Germinal center (tissue), 1 donor: Measurements from ENCODE around the gene PHC3.

Experiments
- DNase-seq: peaks from one replicate; pipeline ENCODE4 v3.0.0; 2012; ENCODE audit warnings: mixed read lengths, low spot score

Gene PHC3

GRCh38 chr3:170180079-170180907 is 1.2 kb downstream of the PHC3 start:
- peak; percentile 20 for DNase-seq

GRCh38 chr3:170179432-170179831 is 2.1 kb downstream of the PHC3 start:
- no peak for DNase-seq

DNA sequence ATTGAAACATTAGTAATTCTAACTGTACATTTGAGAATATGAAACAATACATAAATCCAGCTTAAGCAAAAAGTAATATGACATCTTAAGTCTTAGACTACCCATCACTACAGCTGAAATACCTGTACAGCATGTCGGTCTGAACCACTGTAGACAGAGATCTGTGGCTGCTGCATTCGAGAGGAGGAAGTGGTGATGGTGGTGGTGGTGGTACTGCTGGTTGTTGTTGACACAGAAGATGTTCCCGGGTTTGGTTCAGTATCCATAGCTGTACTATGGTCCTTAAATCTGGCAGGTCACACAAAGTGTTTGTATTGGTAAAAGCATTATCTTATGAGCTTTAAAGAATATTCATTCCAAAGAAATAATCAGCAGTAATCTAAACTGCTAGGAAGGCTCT is 2.9 kb downstream of the PHC3 start:
- DNase-seq = no peak

GRCh38 chr3:170171563-170171962 is 10.0 kb downstream of the PHC3 start:
- DNase-seq = no peak

DNA sequence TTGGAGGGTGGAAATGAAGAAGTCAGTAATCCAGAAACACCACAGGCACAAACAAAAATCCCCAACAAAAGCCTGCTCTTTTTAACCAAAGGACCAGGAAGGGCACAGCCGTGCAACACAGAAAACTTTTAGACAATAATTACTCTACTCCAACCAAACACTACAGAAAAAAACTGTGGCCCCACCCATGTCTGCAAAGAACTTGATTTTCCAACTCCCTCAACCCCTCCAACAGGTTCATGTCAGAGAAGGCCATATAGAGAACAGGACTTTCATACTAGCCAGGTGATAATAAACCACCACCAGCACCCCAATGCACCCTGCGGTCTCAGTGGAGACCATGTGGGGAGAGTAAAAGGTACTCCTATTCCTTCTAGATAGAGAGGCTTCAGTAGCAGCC is 16.8 kb downstream of the PHC3 start:
- no peak for DNase-seq

- no peak for DNase-seq
These were observed 17.4 kb downstream of the PHC3 start for GRCh38 chr3:170163956-170164645.

DNA sequence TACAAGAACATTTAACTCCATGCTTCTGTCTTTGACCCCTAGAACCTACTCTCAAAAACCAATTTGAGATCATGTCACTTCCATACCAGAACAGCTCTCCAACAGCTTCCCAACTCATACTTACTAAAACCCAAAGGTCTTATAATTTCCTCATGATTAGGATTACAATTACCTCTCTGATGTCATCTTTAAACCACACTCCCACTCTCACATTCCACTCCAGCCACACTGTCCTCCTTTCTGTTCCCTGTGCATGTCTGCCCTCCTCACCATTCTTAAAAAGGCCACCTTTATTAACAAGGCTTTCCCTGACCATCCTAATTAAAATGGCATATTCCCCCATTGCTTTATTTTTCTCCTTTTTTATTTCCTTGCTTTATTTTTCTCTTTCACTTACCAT is 18.9 kb downstream of the PHC3 start:
- no peak for DNase-seq

DNA sequence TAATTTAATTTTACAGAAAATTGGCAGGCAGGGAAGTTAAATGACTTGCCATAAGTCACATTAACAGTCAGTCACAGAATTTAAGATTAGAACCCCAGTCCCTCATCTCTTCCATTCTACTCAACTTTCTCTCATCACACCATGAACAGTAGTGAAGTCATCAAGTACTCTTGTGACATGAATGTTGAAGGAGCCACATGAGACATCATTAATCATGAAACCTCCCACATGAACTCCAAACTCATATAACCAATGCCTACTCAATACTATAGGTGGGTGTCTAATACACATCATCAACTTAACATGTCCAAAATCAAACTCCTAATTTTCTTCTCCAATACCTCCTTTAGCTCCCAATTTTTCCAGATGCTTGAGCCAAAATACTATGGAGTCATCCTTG is 19.5 kb downstream of the PHC3 start:
- no peak for DNase-seq

GRCh38 chr3:170159933-170160332 is 21.6 kb downstream of the PHC3 start:
- no peak for DNase-seq

- no peak for DNase-seq
These were observed 22.1 kb downstream of the PHC3 start for GRCh38 chr3:170159459-170159858.

DNA sequence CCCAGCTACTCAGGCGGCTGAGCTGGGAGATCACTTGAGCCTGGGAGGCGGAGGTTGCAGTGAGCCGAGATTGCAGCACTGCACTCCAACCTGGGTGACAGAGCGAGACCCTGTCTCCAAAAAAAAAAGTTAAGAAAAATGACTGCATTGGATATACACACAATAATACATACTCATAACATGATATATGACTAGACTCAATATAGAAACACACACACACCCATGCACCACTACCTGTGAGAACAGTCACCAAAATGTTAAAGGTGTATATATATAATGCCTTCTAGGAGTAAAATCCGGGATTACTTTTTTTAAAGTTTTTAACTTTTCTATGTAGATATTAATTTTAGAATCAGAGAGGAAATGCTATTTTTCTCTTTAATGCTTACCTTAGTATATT is 25.9 kb downstream of the PHC3 start:
- DNase-seq = no peak

DNA sequence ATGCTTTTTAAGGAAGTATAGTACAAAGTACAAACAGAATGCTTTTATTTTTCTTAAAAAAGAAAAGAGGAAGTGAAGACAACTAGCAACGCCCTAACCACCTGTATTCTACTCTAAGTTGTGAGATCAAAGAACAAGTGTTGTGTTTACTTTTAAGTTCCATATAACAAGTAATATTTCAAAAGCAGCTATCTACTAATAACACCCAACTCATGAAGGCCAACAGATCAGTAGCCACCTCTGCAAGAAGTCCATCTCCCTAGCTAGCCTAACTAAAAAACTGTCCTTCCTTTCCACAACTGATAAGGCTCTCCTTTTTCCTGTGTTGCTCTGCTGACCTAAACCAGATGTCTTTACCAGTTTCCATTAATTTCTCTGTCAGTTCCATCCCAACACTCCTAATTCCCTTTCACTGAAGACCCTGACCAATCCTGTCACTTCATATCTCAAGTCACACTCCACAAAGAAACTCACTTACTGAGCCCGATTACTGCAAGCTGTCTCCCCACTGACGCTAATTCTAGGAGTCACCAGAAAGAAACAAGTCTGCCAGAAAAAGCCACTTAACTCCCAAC is 26.9 kb downstream of the PHC3 start:
- peak; percentile 71 for DNase-seq

DNA sequence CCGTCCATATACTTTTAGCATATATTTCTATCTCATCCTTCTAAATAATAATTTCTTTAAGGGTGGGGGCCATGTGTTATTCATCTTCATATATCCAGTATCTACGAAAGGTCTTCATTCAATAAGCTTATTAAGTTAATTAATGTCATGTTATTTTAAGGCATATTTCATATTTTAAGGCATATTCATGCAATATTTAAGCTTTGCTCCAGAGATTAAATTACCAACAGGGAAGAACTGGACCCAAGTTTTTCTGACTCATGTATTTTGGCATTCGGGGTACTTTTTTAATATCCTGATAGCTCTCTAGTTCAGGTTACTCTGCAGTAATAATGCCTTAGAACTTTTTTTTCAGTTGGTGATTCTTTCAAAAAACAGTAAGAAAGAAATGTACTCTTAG is 27.4 kb downstream of the PHC3 start:
- no peak for DNase-seq

DNA sequence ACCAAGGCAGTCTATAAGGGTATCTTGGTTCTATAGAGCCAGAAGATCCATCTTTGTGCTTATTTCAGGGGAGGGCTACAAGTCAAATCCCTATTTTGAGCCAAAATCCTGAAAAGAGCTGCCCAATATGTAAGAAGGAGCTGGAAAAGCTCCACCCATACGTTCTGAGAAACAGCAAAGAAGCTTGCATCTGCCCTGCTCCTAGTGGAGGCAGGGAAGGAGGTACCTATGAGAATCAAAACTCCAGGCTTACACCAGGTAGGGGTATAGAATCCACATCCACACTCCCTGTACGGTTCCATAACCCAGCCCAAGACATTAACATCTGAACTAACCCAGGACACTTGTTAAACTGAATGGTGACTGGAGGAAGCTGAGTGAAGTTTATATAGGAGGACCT is 30.0 kb downstream of the PHC3 start:
- no peak for DNase-seq

- DNase-seq = no peak
These were observed 32.5 kb downstream of the PHC3 start for GRCh38 chr3:170149016-170149415.

GRCh38 chr3:170145278-170145677 is 36.3 kb downstream of the PHC3 start:
- DNase-seq = no peak

DNA sequence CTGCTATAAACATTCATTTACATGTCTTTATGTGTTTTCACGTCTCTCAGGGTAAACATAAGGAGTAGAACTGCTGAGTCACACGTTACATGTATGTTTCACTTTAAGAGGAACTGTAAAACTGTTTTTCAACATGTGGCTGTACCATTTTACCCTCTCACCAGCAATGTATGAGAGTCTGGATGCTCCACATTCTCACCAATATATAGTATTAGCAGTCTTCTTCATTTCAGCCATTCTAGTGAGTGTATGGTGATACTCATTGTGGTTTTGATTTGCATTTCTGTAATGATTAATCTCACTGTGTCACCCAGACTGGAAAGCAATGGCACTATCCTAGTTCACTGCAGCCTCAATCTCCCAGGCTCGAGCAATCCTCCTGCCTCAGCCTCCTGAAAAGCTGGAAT is 37.1 kb downstream of the PHC3 start:
- DNase-seq = peak; percentile 6

- no peak for DNase-seq
These were observed 39.2 kb downstream of the PHC3 start for GRCh38 chr3:170142373-170142772.

DNA sequence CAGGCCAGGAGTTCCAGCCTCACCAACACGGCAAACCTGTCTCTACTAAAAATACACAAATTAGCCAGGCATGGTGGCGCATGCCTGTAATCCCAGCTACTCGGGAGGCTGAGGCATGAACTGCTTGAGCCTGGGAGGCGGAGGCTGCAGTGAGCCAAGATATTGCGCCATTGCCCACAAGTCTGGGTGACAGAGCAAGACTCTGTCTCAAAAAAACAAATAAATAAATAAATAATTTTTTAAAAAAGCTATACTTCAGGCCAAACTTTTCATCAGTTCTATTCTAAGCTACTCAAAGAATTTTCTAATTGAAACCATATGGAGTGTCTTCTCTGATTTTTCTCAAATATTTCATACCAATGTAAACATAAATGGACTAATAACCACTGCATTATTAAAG is 43.5 kb downstream of the PHC3 start:
- no peak for DNase-seq

- no peak for DNase-seq
These were observed 49.2 kb downstream of the PHC3 start for GRCh38 chr3:170132335-170132734.

GRCh38 chr3:170130532-170130931 is 51.0 kb downstream of the PHC3 start:
- DNase-seq = no peak

- DNase-seq = peak; percentile 10
These were observed 52.5 kb downstream of the PHC3 start for GRCh38 chr3:170128977-170129431.
